ENCODE measurements around the gene FBXO47. TPM values are rescaled to one million over a fixed set of nuclear protein-coding genes. Genes with fewer than 3 reads are reported as not detected.

FBXO47 gene
- total and polyA plus RNA-seq, 9 of the 15 experiments (the other 6 are each of a cell fraction or from before 2014, with no cell fraction given): not detected

GRCh38 chr17:38907930-38908675 is 59.1 kb downstream of the FBXO47 start:
- no TSS peak for BruUV-seq (replicated peaks)
- WGBS (ENCODE audit: insufficient coverage, low coverage, missing lambda C conversion rate): 73% methylated on average over 10 of the region's 15 CpGs
- Histone ChIP-seq H3K27me3 (ENCODE audit: control insufficient read depth in 2 of 2, insufficient read depth in 2 of 2, low read length in 2 of 2) (no peaks in the 10 kb centered on the region), H3K9me3 (replicated peaks; ENCODE audit: control insufficient read depth, insufficient read depth, low read depth, low read length) (no peaks in the 10 kb centered on the region), H2AFZ (ENCODE audit: low read depth, low read length) (no peak overlapping the region), H3K9ac (ENCODE audit: insufficient read depth in 1 of 2, low read depth in 2 of 2, low read length in 2 of 2) (peak overlapping the region in 1 of 2 experiments; percentile 65; a peak in 1 of 4 replicates), H3K4me1 (replicated peaks in 1 of 2; ENCODE audit: control insufficient read depth in 2 of 2, insufficient read depth in 2 of 2, low read length in 2 of 2) (peaks cover 0 to 11% of the 10 kb centered on the region in 2 experiments; a peak in 1 of 5 replicates), H3K27ac (ENCODE audit: extremely low read depth, low read depth, low read length) (no peak overlapping the region), H3K9me1 (ENCODE audit: control insufficient read depth, insufficient read depth, low read length) (no peaks in the 10 kb centered on the region), H3K4me3 (no peak overlapping the region), H3K36me3 (ENCODE audit: control insufficient read depth, insufficient read depth, low read length) (peaks cover 71% of the 10 kb centered on the region), H4K20me1 (replicated peaks; ENCODE audit: control insufficient read depth, insufficient read depth, low read length) (peaks cover 11% of the 10 kb centered on the region; the same call in 1 of the 2 replicates), H3K4me2 (ENCODE audit: insufficient read depth, low read length) (no peak overlapping the region), H3K79me2 (ENCODE audit: control insufficient read depth, insufficient read depth, low read length) (peaks cover 12% of the 10 kb centered on the region; the same call in 2 of the 3 replicates)
- intact Hi-C loops (cut with micrococcal nuclease): no loop called here
- ChIA-PET CTCF (ENCODE audit: low intra/inter-chr PET ratio) (no interaction called here), POLR2A (interaction anchor here (1.4 to 1.6 kb wide), 2 partner anchors 10 to 14 kb away, joined by 3 to 4 read pairs; no protein-coding TSS in a partner anchor)
- no peak for DNase-seq (ENCODE audit: extremely low read depth in 1 of 4, low spot score in 3 of 4)
- no peak for FAIRE-seq
- ATAC-seq: no peak
- in situ Hi-C loops (cut with MboI): no loop called here
- no peak for TF ChIP-seq CREBBP (IDR thresholded peaks at IDR 0.05; ENCODE audit: low read depth, low read length)
- TF ChIP-seq PTTG1 (tag; IDR thresholded peaks at IDR 0.05; ENCODE audit: low read depth): no peak
- TF ChIP-seq ZNF407 (IDR thresholded peaks at IDR 0.05; ENCODE audit: low read depth): no peak
- no peak for TF ChIP-seq E2F8 (IDR thresholded peaks at IDR 0.05; ENCODE audit: low read depth, partially characterized antibody)

Data from K562 (cell line).